GM18498 (cell line): ENCODE measurements around the gene TMEM95.
A peak's percentile ranks its signal among the peaks of the same experiment; 100 is the strongest.
"Not testable (repeated sequence)": the region's sequence is repeated elsewhere in the genome, so short reads cannot be mapped to it uniquely, and the experiment has no call there.

ENCODE experiments used
- ATAC-seq: cut with Tn5 transposase; IDR thresholded peaks from one replicate; pipeline ENCODE4 v1.9.1; 2021; ENCODE audit warnings: mild to moderate bottlenecking, moderate library complexity; ENCODE audit not compliant: unreplicated experiment

TMEM95 gene

DNA sequence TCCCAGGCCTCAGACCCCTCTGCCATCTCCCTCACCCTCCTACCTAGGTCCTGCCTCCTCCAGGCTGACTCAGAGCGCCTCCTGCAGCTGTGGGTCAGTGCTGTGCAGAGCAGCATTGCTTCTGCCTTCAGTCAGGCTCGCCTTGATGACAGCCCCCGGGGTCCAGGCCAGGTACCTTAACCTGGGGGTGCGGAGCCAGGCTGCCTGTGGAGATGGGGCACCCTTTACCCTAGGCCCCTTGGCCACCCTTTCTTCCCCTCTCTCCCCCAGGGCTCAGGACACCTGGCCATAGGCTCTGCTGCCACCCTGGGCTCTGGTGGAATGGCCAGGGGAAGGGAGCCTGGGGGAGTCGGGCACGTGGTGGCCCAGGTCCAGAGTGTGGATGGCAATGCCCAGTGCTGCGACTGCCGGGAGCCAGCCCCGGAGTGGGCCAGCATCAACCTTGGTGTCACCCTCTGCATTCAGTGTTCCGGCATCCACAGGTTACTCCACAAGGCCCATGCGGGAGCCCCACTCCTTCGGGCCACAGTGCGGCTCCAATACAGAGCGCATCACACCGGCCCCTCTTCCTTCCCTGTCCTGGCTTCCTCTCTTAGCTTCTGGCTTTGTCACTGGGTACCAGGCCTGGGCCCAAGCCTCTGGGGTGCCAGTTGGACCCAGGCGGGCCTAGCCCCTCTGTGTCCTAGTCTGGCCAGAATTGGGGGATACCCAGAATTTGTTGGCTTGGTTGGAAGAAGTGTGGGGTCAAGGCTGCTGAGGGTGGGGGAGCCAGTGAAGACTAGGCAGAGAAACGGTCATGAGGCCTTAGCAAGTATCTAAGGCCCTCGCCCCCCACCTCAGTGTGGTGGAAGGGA is 8.0 kb upstream of the TMEM95 start:
- ATAC-seq, result no peak

DNA sequence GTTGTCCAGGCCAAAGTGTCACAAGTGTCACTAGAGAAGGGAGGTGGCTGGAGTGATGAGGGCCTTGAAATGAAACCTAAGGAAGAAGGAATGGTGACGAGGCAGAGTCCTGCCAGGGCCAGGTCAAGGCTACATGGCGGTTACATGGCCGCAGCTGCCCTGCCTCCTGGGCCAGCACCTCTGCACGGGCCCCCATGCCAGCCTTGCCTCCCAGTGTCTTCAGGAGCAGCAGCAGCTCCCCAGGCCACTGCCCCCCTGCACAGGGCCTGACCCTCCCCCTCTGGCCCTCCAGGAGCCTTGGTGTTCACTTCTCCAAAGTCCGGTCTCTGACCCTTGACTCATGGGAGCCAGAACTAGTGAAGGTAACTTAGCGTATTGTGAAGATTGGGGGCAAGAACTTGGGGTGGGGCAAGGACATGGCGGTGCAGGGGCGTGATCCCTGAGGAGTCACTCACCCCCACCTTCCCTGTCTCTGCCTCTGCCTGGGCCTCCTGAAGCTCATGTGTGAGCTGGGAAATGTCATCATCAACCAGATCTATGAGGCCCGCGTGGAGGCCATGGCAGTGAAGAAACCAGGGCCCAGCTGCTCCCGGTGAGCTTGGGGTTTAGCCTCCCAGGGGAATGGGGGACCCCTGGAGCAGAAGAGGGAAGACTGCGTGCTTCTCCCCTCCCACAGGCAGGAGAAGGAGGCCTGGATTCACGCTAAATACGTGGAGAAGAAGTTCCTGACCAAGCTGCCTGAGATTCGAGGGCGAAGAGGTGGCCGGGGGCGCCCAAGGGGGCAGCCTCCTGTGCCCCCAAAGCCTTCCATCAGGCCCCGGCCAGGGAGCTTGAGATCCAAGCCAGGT is 7.1 kb upstream of the TMEM95 start:
- ATAC-seq, result no peak

DNA sequence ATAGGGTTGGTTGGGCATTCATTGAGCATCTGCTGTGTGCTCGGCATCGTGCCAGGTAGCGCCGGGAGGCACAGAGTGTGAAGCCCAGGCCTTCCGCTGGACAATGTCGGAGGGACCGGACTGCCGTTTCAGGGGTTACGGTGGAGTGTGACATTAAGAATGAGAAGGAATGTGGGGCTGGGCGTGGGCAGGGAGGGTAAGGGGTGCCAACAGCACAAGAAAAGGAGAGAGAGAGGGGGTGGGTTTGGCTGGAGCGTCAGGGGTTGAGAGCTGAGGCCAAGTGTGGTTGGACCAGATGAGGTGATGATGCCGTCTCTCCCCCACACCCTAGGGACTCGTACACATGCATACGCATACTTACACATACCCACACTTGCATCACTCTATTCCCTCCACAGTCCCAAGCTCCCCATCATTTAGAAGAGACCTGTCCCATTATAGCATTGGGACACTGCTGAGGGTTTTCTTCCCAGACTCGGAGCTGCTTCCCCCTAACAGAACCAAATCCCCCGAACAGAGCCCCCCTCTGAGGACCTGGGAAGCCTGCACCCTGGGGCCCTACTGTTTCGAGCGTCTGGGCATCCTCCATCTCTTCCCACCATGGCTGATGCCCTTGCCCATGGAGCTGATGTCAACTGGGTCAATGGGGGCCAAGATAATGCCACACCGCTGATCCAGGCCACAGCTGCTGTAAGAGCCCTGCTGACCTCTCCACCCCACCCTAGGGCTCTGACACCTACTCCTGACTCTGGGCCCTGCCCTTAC is 6.3 kb upstream of the TMEM95 start:
- no peak for ATAC-seq

DNA sequence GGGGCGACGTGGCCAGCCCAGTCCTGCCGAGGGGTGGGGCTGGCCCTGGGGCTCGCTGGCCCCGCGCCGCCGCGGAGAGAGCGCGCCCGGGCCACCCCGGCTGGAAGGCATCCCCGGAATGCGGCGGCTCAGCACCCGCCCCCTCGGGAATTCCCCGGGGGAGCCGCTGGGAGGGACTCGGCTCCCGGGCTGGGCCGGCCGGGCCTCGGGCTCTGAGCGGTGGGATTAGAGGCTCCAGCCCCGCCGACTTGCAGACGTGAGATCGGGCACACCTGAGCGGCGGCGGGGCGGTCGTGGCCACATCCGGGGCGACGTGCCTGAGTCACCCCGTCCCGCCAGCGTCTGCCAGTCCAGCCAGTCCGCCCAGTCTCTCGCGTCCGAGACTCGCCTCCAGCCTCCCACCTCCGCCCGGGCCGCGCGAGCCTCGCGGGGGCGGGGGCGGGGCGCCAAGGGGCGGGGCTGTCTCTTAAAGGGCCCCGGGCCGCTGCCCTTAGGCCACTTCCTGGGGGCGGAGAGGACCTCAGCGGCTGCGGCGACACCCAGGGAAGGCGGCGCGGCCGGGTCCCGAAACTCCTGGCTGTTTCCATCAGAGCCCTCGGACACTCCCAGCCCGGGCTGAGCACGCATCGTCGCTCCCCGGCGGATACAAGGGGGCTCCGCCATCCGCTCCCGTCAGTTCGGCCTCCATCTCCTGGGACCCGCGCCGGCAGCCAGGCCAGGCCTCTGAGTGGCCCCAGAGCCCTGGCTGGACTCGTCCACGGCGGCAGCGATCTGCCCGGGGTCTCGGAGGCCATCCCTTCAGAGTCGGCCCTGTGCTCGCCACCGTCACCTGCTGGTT is 3.1 kb upstream of the TMEM95 start, which contains the start of gene KCTD11:
Gene KCTD11, plus strand, starts transcription at position 498 of the 838 bp plus-strand sequence.
- ATAC-seq, result peak; percentile 71

DNA sequence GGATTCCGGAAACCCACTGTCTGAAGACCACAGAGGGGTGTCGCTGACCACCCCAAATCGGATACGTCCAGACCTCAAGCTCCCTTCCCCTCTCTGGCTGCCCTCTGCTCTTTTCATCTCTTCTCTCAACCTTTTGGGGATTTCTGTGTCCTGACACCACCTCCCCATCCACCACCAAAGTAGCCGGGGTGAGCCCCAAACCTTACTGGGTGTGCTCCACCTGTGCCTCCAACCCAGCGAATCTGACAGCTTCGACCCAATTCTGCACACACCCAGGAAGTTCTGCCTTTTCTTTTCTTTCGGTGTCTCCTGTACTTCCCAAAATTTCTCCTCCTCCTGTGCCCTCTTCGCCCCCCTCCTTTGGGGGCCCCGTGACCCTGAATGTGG is 2.5 kb upstream of the TMEM95 start:
- no peak for ATAC-seq

DNA sequence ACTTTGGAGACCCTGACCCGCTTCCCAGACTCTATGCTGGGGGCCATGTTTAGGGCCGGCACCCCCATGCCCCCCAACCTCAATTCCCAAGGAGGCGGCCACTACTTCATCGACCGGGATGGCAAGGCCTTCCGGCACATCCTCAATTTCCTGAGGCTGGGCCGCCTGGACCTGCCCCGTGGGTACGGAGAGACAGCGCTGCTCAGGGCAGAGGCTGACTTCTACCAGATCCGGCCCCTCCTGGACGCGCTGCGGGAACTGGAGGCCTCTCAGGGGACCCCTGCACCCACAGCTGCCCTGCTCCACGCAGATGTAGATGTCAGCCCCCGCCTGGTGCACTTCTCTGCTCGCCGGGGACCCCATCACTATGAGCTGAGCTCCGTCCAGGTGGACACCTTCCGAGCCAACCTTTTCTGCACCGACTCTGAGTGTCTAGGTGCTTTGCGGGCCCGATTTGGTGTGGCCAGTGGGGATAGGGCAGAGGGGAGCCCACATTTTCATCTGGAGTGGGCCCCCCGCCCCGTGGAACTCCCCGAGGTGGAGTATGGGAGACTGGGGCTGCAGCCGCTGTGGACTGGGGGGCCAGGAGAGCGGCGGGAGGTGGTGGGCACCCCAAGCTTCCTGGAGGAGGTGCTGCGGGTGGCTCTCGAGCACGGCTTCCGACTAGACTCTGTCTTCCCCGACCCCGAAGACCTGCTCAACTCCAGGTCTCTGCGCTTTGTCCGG is 1.9 kb upstream of the TMEM95 start:
- no peak for ATAC-seq

DNA sequence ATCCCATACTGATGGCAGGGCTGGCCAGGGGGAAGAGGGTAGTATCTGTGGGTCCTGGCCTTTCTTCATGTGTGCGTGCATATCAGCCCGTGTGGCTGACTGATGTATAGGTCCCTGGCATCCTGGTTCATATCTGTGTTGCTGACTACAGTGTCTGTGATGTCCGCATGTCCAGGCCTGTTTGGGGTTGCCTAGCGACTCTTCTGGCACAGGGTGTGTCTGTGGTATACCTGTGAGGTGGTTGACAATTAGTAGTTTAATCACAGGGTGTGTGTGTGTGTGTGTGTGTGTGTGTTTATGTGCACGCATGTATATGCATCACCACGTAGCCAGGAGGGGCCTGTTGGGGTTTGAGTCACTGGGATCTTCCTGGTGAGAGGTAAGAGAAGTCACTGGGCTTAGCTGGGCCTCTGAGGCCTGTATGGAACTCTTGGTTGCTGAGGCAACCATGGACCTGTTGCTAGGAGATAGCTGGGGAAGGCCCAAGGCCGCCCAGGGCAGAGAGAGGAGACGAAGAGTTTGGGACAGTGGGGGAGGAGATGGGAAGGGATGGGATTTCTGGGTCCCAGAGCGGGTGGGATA is 603 bp upstream of the TMEM95 start:
- ATAC-seq, result no peak

DNA sequence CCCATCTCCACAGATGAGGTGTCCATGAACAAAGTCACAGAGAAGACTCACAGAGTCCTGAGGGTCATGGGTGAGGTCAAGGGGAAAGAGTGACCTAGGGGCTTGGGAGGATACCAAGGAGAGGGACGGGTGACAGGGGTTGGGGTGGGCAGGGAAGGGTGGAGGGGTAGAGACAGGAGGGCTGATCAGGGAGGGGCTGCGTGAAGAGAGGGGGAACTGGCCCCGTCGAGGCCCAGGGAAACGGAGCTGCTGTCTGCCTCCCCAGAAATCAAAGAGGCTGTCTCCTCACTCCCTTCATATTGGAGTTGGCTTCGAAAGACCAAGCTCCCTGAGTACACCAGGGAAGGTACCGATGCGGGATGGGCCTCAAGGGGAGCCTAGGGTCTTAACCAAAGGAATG is 617 bp downstream of the TMEM95 start:
- no peak for ATAC-seq

DNA sequence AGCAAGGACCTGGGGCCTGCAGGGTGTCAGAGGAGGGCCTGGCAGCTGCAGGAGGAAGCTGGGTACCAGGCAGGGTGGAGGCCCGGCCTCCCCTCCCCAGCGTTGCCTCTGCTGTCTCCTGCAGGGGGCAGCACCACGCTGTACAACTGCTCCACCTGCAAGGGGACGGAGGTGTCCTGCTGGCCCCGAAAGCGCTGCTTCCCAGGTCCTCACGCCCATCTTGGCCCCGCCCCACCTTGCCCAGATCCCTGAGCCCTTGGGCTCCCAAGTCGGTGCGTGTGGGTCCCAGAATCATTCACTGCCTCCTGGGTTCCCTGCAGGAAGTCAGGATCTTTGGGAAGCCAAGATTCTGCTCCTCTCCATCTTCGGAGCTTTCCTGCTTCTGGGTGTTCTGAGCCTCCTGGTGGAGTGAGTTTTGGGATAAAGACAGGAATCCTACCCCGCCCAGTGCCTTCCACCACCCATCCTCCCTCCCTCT is 1.2 kb downstream of the TMEM95 start:
- ATAC-seq, result no peak

DNA sequence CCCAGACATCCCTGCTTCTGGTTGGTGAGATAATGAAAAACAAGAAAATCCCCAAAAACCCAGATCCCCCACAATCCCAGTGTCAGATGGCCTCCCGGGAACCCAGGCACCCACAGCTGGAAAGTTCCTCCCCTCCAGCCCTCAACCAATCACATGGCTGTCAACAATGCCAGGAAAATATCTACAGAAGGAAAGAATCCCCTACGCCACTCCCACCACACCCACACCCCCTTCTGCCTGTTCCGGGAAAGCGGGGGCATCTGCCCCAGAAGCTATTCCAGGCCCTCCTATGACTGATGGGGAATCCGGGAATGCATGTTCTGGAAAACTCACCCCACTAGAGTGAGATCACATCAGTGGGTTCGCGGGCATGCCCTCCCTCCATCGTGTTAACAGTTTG is 1.8 kb downstream of the TMEM95 start:
- no peak for ATAC-seq

DNA sequence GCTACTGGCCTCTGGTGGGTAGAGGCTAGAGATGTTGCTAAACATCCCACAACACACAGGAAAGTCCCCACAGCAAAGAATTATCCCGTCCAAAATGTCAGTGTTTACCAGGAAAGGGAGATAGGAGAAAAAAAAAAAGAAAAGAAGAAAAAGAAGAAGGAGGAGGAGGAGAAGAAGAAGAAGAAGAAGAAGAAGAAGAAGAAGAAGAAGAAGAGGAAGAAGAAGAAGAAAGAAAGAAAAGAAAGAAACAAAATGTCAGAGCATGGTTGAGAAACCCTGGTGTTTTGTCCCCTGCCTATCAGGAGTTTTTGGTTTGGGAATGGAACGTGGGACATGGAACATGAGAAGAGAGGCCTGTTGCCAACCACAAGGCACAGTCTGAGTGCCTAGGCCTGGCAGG is 2.4 kb downstream of the TMEM95 start:
- no peak for ATAC-seq

DNA sequence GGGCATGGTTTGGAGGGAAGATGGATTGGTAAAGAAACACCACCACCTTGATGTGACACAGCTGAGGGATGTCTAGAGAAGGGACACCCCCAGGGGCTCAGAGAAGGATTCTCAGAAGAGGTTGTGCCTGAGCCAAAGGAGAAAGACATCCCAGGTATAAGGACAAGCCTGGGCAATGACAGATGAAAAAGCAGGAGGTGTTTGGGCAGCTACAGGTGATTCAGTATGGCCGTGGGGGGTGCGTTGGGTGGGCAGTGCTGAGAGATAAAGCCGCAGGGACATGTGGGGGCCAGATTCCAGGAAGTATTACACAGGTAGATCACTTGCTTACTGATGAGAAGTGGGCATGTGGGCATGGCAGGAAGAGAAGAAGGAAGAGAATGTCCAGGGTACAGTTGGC is 7.0 kb downstream of the TMEM95 start:
- no peak for ATAC-seq

DNA sequence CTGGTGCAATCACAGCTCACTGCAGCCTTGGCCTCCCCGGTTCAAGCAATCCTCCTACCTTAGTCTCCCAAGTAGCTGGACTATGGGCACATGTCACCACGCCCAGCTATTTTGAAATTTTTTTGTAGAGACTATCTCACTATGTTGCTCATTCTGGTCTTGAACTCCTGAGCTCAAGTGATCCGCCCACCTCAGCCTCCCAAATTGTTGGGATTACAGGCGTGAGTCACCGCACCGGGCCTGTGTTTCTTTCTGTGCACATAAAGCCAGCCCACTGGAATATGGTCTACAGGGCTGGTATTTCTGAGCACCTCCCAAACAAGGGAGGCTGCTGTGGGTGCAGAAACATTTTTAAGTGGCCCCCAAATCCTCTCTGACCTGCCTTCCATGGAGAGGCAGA is 8.4 kb downstream of the TMEM95 start:
- no peak for ATAC-seq

DNA sequence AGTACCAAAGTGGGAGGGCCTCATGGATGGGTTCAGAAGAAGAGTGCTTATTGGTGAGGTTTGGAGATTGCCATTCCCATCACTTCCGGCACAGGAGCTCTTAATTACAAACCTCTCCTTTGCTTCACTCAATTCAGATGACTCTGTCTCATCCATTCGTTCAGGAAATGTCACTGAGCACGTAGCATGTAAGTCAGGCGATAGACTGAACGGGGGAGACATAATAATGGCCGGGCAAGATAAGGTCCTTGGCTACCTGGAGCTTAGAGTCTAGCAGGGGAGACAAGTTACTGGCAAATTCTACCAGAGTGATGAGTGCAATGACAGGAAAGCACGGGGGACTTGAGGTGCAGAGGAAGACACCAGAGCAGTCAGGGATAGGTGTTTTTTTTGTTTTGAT is 11.0 kb downstream of the TMEM95 start:
- not testable (repeated sequence) for ATAC-seq

DNA sequence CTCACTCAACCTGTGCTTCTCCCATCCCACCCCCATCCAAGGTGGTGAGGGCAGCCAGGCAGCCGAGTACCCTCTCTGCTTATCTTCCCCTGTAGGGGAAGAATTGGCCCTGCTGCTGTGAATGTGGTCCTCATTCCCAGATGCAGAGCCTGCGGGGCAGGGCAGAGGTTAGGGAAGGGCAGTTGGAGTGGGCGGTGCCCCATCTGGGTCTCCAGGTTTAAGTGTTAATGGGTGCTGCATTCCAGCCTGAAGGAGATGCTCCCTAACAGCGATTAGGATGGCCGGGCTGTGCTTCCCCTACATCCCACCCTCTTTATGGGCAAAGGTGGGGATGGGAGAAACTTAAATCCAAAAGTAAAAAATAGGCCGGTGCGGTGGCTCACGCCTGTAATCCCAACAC is 12.1 kb downstream of the TMEM95 start:
- no peak for ATAC-seq

DNA sequence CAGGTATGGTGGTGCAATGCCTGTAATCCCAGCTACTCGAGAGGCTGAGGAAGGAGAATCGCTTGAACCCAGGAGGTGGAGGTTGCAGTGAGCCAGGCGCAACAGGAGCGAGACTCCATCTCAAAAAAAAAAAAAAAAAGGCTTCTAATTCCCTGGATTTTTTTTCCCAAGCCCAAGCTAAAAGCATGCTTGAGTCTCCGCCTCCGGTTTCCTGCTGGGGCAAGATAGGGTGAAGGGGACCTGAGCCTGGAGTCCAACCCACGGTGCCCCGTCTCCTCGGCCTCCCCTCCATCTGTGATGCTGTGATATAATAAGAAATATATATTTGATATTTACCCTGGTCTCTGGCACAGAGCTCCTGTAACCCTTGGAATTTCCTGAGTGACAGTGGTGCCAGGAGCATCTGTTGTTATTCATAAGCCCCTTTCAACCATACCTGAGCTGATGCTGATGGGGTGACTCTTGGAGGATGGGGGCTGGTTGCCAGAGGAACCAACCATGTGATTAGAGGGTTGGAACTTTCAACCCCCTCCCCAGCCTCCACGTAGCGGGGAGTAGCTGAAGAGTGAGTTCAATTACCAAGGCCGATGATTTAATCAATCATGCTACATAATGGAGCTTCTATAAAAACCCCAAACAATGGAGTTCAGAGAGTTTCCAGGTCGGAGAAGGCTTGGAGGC is 13.1 kb downstream of the TMEM95 start:
- ATAC-seq, result no peak

DNA sequence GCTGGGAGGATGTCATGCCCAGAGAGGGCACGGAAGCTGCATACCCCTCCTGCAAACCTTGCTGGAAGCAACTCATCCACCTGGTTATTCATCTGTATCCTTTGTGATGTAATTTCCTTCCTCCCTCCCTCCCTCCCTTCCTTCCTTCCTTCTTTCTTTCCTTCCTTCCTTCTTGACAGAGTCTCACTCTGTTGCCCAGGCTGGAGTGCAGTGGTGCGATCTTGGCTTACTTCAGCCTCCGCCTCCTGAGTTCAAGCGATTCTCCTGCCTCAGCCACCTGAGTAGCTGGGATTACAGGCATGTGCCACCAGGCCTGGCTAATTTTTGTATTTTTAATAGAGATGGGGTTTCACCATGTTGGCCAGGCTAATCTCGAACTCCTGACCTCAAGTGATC is 13.6 kb downstream of the TMEM95 start:
- ATAC-seq, result not testable (repeated sequence)

DNA sequence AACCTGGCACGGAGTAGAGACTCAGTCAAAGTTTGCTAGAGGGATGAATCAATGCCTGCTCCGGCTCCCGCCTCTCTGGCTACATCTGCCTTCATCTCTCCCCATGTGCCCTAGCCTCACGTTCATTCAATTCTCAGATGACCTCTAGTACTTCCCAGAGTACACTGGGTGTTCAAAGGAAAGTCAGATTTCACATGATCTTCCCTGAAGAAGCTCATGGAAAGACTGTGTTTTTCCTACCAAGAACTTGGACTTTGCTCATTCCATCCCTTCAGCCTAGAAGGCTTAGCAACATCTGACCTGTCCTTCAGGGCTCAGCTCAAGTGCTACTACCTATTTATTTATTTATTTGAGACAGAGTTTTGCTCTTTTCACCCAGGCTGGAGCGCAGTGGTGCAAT is 14.9 kb downstream of the TMEM95 start:
- no peak for ATAC-seq

DNA sequence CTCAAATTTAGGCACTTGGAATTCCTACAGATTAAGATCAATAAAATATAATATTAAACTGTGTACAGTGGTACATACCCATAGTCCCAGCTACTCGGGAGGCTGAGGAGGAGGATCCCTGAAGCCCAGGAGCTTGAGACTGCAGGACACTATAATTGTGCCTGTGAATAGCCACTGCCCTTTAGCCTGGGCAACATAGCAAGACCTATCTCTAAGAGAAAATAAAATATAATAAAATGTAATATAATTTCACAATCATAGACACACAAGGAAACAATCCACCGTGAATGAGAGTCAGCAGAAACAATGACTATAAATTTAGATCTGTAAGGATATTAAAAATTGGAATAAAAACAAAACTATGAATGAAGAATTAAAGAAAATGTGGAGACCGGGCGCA is 15.9 kb downstream of the TMEM95 start:
- no peak for ATAC-seq
